Body of pancreas (tissue), 4 donors: ENCODE results near the gene PPP1R13B. TPM values are rescaled to one million over a fixed set of nuclear protein-coding genes. Genes with fewer than 3 reads are reported as not detected.
"Not testable (repeated sequence)": the region's sequence is repeated elsewhere in the genome, so short reads cannot be mapped to it uniquely, and the experiment has no call there.

Source experiments
- ATAC-seq: fragments of 150-250 bp; one replicate; pipeline ENCODE4 v1.9.1; 2016
- DNase-seq, 4 donors: peaks; one replicate each; pipeline ENCODE4 v3.0.0-alpha.2; 2019
- H3K27ac ChIP-seq, 4 donors: fragments of 200-600 bp; sonication (generic); 1 replicate in 3 of 4; 2 replicates in 1 of 4; pipeline versions ENCODE4 v1.5.1 to v1.6.1; 2016 to 2019; ENCODE audit warnings: mild to moderate bottlenecking in 1 of 4, mixed read lengths in 1 of 4, moderate library complexity in 1 of 4
- H3K27me3 ChIP-seq, 2 donors: fragments of 200-600 bp; sonication (generic); one replicate each; pipeline ENCODE4 v1.6.0; 2016; ENCODE audit warnings: mild to moderate bottlenecking in 1 of 2
- H3K36me3 ChIP-seq, 2 donors: fragments of 200-600 bp; sonication (generic); replicated peaks in 1 of 2; 2 replicates each; pipeline ENCODE4 v1.5.1; 2016; ENCODE audit warnings: low read depth in 2 of 2; ENCODE audit not compliant: insufficient read depth in 1 of 2
- H3K4me1 ChIP-seq: fragments of 200-600 bp; sonication (generic); one replicate; pipeline ENCODE4 v1.6.0; 2016
- H3K4me3 ChIP-seq, 2 donors: fragments of 200-600 bp; sonication (generic); 1 replicate in 1 of 2; 2 replicates in 1 of 2; pipeline ENCODE4 v1.5.1; 2016 to 2019
- H3K9me3 ChIP-seq, 3 donors: fragments of 200-600 bp; sonication (generic); 1 replicate in 2 of 3; 2 replicates in 1 of 3; pipeline ENCODE4 v1.5.1; 2016
- POLR2A ChIP-seq, 3 donors: fragments of 450-650 bp; IDR thresholded peaks; one replicate each; pipeline ENCODE4 v1.6.1; 2016; ENCODE audit warnings: antibody characterized with exemption in 3 of 3, mild to moderate bottlenecking in 2 of 3
- WGBS, 2 donors: methylation state at CpG; one replicate each; pipeline ENCODE4 v1.1.5; 2017; 5-methylcytosine and 5-hydroxymethylcytosine counted together
- intact Hi-C: fragments of 100-400 bp; cut with DNase I; formaldehyde crosslinking; loops from one replicate; pipeline ENCODE4 v1.15.1; 2023
- total RNA-seq, 2 donors: library from RNA; depleted of rRNA; stranded (reverse); fragments of >200 nt; gene quantifications; one replicate each; pipeline ENCODE4 v1.1.0, GENCODE V29; 2016
- TF ChIP-seq, protein P1 (sequence below), 7 experiments: fragments of 450-650 bp in 4 of 7; fragments of 200-600 bp in 3 of 7; sonication (generic) in 3 of 7; IDR thresholded peaks; one replicate each; pipeline ENCODE4 v1.5.1; 2016 to 2019; ENCODE audit warnings: antibody characterized with exemption in 7 of 7

PPP1R13B gene
- total RNA-seq, 2 donors from 2014 or later = 12.5 to 36.3 TPM

- no peaks in the 10 kb centered on the region for H3K36me3 ChIP-seq
- H3K4me3 ChIP-seq = no peak overlapping the region
- H3K4me1 ChIP-seq = peaks cover 80% of the 10 kb centered on the region
- intact Hi-C loops = no loop called here
- TF ChIP-seq, protein P1, sequence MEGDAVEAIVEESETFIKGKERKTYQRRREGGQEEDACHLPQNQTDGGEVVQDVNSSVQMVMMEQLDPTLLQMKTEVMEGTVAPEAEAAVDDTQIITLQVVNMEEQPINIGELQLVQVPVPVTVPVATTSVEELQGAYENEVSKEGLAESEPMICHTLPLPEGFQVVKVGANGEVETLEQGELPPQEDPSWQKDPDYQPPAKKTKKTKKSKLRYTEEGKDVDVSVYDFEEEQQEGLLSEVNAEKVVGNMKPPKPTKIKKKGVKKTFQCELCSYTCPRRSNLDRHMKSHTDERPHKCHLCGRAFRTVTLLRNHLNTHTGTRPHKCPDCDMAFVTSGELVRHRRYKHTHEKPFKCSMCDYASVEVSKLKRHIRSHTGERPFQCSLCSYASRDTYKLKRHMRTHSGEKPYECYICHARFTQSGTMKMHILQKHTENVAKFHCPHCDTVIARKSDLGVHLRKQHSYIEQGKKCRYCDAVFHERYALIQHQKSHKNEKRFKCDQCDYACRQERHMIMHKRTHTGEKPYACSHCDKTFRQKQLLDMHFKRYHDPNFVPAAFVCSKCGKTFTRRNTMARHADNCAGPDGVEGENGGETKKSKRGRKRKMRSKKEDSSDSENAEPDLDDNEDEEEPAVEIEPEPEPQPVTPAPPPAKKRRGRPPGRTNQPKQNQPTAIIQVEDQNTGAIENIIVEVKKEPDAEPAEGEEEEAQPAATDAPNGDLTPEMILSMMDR (IDR thresholded peaks at IDR 0.05) = no peak
- TF ChIP-seq POLR2A (IDR thresholded peaks at IDR 0.05) = no peak
- peak overlapping the region; percentile 86 to 92 (median 90) for H3K27ac ChIP-seq
- ATAC-seq = no peak
- WGBS, 2 donors = 70 to 73% methylated on average over 15 to 19 of the region's 31 CpGs
- DNase-seq = peak; percentile 45 to 62 (median 49)
- H3K27me3 ChIP-seq = no peaks in the 10 kb centered on the region
- H3K9me3 ChIP-seq = no peaks in the 10 kb centered on the region
Measured at GRCh38 chr14:103889313-103890051, 42.1 kb upstream of the PPP1R13B start.

DNA sequence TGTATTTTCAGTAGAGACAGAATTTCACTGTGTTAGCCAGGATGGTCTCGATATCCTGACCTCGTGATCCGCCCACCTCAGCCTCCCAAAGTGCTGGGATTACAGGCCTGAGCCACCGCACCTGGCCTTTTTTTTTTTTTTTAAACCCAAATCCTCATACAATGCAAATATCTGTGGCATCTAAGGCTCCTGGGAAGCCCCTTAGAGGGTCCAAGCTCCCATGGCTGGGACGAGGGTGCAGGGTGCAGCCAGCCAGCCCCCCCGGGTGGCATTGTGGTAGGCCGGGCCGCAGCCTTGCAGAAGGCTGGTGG lies 41.6 kb upstream of the PPP1R13B start:
- intact Hi-C loops, ATAC-seq, H3K27me3 ChIP-seq, H3K36me3 ChIP-seq, DNase-seq, H3K4me3 ChIP-seq, H3K9me3 ChIP-seq: not testable (repeated sequence)
- Histone ChIP-seq H3K27ac (peak overlapping the region in 3 of 4 donors; percentile 86 to 92 (median 91)), H3K4me1 (peaks cover 74% of the 10 kb centered on the region)
- WGBS, 2 donors = 94 to 97% methylated on average over 7 to 8 of the region's 8 CpGs

DNA sequence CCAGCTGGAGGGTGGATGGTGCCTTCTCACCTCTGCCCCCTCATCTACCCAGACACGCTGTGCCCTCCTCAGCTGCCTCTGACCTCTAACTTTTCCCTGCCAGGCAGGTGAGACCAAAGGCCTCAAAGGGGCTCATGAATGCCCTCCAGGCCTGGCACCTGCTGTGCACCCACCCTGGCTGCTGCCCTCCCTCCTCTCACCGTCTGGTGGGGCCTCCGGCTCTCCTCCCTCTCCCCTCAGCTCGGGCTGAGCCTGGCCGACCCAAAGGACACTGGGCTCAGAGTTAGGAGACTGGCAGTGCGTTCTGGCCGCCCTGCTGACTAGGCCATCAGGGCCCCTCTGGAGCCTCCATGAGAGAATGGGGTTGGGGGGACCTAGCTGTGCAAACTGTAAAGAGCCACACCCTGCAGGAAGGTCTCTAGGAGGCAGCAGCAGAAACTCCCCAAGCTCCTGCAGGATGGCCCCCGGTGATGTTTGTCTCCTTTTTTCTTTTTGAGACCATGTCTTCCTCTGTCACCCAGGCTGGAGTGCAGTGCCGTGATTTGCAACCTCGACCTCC lies 40.3 kb upstream of the PPP1R13B start:
- H3K27ac ChIP-seq = peak overlapping the region in 2 of 4 donors; percentile 46 to 92
- TF ChIP-seq, protein P1 (IDR thresholded peaks at IDR 0.05) = no peak
- no peak for TF ChIP-seq POLR2A (IDR thresholded peaks at IDR 0.05)
- no peak for DNase-seq
- H3K4me3 ChIP-seq = no peak overlapping the region
- 88 to 90% methylated on average over 10 of the region's 10 CpGs for WGBS, 2 donors
- ATAC-seq = no peak
- H3K27me3 ChIP-seq = no peaks in the 10 kb centered on the region
- intact Hi-C loops = no loop called here
- H3K36me3 ChIP-seq = no peaks in the 10 kb centered on the region
- H3K9me3 ChIP-seq = no peaks in the 10 kb centered on the region
- H3K4me1 ChIP-seq = peaks cover 77% of the 10 kb centered on the region

GRCh38 chr14:103887170-103887501 lies 39.8 kb upstream of the PPP1R13B start:
- DNase-seq (no peak), ATAC-seq (no peak)
- Histone ChIP-seq H3K4me1 (peaks cover 77% of the 10 kb centered on the region), H3K36me3 (no peaks in the 10 kb centered on the region), H3K9me3 (no peaks in the 10 kb centered on the region), H3K27ac (no peak overlapping the region), H3K27me3 (no peaks in the 10 kb centered on the region), H3K4me3 (no peak overlapping the region)
- TF ChIP-seq POLR2A (IDR thresholded peaks at IDR 0.05) = no peak
- TF ChIP-seq, protein P1 (IDR thresholded peaks at IDR 0.05) = no peak
- intact Hi-C loops = no loop called here
- WGBS, 2 donors = 80 to 83% methylated on average over 1 to 6 of the region's 6 CpGs

GRCh38 chr14:103886304-103887169 lies 39.2 kb upstream of the PPP1R13B start:
- ATAC-seq = no peak

More at GRCh38 chr14:103886304-103887169, 39.2 kb upstream of the PPP1R13B start:
- Histone ChIP-seq H3K27me3 (no peaks in the 10 kb centered on the region), H3K27ac (peak overlapping the region in 1 of 4 donors; percentile 11), H3K36me3 (no peaks in the 10 kb centered on the region), H3K4me1 (peaks cover 77% of the 10 kb centered on the region), H3K4me3 (no peak overlapping the region), H3K9me3 (no peaks in the 10 kb centered on the region)
- DNase-seq = no peak
- intact Hi-C loops = no loop called here
- no peak for TF ChIP-seq POLR2A (IDR thresholded peaks at IDR 0.05)
- TF ChIP-seq, protein P1 (IDR thresholded peaks at IDR 0.05) = peak in 4 of 7 experiments; percentile 18 to 37 (median 29)
- 64 to 67% methylated on average over 25 to 27 of the region's 27 CpGs for whole genome bisulfite sequencing, 2 donors
